Midbrain (tissue), 1 donor: ENCODE measurements around the gene OR4S1.
A peak's percentile ranks its signal among the peaks of the same experiment; 100 is the strongest.
"Not testable (repeated sequence)": the region's sequence is repeated elsewhere in the genome, so short reads cannot be mapped to it uniquely, and the experiment has no call there.

Experiments
- DNase-seq: peaks from one replicate; lab custom pipeline; 2025; lab: John Stamatoyannopoulos, UW

The OR4S1 gene, protein sequence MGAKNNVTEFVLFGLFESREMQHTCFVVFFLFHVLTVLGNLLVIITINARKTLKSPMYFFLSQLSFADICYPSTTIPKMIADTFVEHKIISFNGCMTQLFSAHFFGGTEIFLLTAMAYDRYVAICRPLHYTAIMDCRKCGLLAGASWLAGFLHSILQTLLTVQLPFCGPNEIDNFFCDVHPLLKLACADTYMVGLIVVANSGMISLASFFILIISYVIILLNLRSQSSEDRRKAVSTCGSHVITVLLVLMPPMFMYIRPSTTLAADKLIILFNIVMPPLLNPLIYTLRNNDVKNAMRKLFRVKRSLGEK

DNA sequence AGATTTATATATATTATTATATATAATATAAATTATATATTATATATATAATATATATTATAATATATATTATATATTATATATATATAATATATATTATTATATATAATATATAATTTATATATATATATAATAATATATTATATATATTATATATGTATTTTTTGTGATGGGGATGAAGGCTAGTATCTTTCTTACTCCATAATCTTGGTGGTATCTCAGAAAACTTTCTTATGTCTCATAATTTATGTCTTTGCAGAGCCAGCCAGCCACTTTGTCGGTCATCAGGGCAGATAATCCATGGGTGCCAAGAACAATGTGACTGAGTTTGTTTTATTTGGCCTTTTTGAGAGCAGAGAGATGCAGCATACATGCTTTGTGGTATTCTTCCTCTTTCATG, at the start of gene OR4S1:
Gene OR4S1, plus strand, starts transcription at position 301 of the 400 bp plus-strand sequence. Its CDS starts 0 bp downstream, at position 301.
- DNase-seq: no peak

DNA sequence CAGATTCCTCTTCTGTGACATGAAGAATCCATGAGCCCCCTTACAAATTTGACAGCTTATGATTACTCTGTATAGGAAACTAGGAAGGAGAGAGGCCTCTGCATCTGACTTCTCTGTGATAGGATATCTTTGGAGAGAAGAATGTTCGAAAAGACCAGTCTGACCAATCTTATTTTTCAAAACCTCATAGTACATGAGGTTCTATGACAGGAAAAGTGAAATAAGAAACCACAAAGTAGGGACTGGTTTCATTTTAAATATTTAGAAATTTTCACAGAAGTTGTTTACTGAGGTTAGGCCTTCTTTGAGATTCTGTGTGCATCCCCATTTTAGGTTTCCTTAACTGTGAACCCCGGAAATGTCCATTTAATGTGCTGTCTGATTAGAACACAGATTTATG, 44.4 kb upstream of the OR4S1 start:
- no peak for DNase-seq

DNA sequence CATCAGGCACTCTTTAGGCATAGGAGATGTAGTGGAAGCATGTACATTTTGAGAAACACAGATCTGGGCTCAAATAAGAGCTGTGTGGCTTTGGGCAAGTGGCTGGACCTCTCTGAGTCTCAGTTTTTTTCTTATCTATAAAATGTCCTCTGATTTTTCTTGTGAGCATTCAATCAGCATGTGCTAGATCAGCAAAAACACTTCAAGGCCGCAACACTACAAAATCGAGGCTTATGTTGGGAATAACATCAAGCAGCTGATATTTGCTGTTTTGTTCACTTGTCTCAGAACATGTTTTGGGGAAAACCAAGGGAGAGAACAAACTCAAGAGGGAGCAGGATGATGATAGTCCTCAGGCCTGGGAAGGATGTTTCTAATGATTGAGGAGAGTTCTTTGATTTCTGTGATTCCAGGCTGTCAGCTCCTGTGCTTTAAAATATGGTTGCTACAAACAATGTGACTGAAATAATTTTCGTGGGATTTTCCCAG, 42.6 kb upstream of the OR4S1 start, which contains the start of gene OR4X1:
Gene OR4X1, plus strand, starts transcription at position 439 of the 489 bp plus-strand sequence. Its CDS starts 0 bp downstream, at position 439.
- no peak for DNase-seq

DNA sequence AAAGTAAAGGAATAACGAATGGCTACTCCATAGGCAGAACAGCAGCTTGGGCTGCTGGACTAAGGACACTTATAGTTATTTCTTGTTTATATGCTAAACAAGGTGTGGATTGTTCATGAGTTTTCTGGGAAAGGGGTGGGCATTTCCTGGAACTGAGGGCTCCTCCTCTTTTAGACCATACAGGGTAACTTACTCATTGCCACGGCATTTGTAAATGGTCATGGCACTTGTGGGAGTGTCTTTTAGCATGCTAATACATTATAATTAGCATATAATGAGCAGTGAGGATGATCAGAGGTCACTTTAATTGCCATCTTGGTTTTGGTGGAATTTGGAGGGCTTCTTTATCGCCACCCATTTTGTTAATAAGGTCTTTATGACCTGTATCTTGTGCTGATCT, 35.4 kb upstream of the OR4S1 start:
- no peak for DNase-seq

DNA sequence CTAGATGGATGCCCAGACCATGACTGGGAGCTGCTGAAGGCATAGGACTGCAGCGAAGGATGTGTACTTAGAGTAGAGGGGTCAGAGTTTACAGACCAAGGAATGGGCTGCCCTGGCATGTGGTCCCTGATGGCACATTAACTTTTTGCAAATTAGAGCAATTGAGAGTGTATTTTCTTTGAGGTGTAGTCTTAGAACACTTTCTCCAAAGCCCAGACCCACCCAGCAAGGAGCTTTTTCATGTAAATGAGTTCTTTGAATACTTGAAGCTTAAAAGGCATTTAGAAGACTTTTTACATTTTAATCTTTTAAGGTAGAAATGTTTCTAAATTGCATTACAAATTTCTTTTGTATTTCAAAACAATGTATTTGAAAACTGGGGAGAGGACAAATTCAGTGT, 33.4 kb upstream of the OR4S1 start:
- no peak for DNase-seq

DNA sequence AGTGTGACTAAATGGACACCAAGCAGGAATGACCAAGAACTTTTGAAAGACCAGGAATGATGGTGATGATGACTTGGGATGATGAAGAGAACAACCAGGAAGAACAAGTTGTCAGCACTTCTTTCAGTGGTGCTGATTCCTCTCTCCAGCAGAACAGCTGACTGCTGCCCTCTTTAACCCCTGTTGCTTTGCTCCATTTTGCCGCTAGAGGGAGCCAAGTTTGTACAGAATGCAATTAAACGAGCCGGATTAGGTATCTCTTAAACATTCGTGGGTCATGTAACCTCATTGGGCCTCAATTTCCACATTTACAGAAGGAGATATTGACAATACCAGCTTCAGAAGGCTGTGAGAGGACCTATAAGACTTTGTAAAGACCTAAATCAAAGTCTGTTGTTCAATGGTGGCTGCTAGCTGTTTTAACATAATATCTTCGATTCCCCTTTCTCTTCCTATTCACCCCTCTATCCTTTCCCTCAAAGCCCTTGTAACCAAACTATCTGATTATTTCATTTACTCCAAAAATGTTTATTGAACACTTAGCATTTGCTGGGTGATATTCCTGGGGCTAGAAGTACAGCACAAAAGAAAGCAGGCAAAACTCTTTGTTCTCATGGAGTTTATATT, 1.9 kb downstream of the OR4S1 start:
- DNase-seq: peak; percentile 80

DNA sequence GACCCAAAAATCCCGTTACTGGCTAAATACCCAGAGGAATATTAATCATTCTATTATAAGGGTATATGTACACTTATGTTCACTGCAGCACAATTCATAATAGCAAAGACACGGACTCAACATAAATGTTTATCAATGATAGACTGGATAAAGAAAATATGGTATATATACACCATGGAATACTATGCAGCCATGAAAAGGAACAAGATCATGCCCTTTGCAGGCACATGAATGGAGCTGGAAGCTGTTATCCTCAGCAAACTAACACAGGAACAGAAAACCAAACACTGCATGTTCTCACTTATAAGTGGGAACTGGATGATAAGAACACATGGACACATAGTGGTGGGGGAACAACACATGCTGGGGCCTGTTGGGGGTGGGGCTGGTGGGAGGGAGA, 7.6 kb downstream of the OR4S1 start:
- DNase-seq: not testable (repeated sequence)

DNA sequence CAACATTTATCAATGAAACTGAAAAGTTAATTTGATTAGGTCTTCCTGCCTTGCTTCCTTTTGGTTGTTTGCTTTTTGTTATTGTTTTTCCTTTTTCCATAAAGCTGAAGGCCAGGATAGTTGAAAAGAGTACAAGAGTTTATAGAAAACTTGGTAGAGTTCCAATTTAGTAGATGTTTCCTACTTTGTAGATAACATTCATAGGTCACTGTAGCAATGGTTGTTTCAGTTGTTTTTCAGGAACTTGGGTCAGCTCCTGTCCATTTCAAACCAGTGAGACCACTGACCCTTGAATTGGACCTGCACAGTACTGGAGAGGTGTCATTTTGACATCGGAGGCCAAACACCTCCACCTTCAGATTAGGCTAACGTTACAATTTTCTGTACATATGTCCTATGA, 13.8 kb downstream of the OR4S1 start:
- not testable (repeated sequence) for DNase-seq

DNA sequence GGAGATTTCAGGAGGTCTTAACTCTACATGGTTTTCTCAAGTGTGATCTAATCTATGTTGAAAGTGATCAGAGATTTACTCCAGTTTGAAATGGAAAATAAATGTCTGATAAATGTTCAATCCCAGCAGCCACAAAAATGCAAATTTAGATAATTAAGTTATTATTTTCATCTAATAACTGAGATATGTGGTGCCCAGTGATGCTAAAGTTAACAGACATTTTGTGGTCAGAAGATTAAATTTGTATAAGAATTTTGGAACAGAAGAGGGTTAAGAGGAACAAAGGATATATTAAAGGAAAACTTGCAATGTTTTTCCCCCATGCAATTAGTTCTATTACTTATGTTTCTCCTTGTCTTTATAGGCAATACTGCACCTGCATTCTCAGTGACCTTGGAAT, 18.6 kb downstream of the OR4S1 start, which contains the start of gene OR4C3:
Gene OR4C3, plus strand, starts transcription at position 301 of the 400 bp plus-strand sequence. CDS start 102 bp downstream, outside the sequence.
- not testable (repeated sequence) for DNase-seq

DNA sequence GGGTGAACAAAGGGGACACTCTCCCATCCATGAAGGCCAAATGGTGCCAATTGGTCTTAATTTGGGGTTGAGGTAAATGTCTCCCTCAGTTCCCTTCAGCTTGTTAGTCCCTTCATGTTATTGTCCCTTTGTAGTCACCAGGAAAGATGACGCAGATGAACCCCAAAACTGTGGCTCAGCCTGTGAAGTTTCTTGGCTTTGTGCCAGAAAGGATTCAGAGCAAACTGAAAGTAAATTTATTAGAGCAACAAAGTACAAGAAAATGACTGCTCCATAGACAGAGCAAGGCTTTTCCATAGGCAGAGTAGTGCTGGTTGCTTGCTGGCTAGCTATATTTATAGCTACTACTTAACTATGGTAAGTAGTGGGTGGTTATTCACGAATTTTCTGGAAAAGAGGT, 35.4 kb downstream of the OR4S1 start:
- DNase-seq: no peak

DNA sequence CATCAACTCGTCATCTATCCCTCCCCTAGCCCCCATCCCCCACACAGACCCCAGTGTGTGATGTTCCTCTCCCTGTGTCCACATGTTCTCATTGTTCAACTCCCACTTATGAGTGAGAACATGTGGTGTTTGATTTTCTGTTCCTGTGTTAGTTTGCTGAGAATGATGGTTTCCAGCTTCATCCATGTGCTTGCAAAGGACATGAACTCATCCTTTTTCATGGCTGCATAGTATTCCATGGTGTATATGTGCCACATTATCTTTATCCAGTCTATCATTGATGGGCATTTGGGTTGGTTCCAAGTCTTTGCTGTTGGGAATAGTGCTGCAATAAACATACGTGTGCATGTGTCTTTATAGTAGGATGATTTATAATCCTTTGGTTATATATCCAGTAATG, 36.5 kb downstream of the OR4S1 start:
- DNase-seq: not testable (repeated sequence)

DNA sequence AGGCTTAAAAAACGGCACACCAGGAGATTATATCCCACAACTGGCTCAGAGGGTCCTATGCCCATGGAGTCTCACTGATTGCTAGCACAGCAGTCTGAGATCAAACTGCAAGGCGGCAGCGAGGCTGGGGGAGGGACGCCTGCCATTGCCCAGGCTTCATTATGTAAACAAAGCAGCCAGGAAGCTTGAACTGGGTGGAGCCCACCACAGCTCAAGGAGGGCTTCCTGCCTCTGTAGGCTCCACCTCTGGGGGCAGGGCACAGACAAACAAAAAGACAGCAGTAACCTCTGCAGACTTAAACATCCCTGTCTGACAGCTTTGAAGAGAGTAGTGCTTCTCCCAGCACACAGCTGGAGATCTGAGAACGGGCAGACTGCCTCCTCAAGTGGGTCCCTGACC, 40.3 kb downstream of the OR4S1 start:
- DNase-seq: not testable (repeated sequence)

DNA sequence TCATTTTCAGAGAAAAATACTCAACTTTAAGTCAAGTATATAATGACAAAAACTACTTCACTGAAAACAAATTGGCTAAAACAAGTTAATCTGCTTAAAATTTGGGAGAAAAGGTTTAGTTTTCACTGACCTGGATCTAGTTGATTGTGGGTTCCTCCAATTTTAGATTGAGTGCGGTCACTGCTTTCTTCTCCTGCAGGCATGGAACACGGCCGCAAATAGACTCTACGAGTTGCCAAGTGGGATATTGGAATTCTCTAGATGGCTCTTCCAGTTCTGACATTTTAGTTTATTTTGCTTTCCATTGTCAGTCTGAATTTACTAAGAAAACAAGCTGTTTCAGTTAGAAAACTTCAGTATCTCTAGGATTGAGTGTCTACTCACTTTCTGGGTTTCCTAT, 48.0 kb downstream of the OR4S1 start:
- no peak for DNase-seq

DNA sequence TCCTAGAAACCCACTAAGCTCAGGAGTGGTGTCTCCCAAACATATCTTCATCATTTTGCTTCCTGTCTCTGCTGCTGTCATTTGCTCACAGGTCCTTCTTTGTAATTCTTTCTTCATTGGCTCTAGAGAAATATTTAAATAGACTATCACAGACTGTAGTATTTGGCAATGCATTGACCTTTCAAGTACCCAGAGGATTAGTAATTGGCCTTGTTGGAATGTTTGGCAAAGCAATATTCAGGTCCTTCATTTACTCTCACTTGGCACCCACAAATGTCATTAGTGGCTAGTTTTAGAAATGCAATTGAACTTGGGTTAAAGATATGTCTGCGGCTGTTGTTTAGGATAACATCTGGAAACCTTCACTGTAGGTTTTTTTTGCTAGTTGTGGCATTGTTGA, 48.7 kb downstream of the OR4S1 start:
- DNase-seq: no peak
